Transverse colon (tissue), 4 donors: ENCODE results near the gene PHRF1.

Source experiments
- CTCF ChIP-seq, 5 experiments: fragments of 200-600 bp in 3 of 5; fragments of 450-650 bp in 2 of 5; sonication (generic) in 3 of 5; IDR thresholded peaks; 1 replicate in 2 of 5; 2 replicates in 3 of 5; pipeline ENCODE4 v1.5.1; 2016 to 2017; ENCODE audit warnings: antibody characterized with exemption in 5 of 5, inconsistent platforms in 3 of 5, mild to moderate bottlenecking in 2 of 5, moderate library complexity in 1 of 5
- POLR2AphosphoS5 ChIP-seq, 3 donors: sonication (generic); formaldehyde crosslinking; IDR thresholded peaks; one replicate each; pipeline ENCODE4 v1.6.1; 2016; ENCODE audit warnings: antibody characterized with exemption in 3 of 3

GRCh38 chr11:586376-587316 is 10.4 kb downstream of the PHRF1 start:
- no peak for TF ChIP-seq POLR2AphosphoS5 (IDR thresholded peaks at IDR 0.05)
- no peak for TF ChIP-seq CTCF (IDR thresholded peaks at IDR 0.05)
